Mucosa of rectum (tissue), 2 donors: ENCODE data around the gene EPHB1.
"Not testable (repeated sequence)": the region's sequence is repeated elsewhere in the genome, so short reads cannot be mapped to it uniquely, and the experiment has no call there.

Source experiments
- H3K27ac ChIP-seq, 2 donors: one replicate each; pipeline ENCODE4 v1.7.0; 2013; ENCODE audit warnings: inconsistent platforms in 2 of 2, low read depth in 2 of 2, low read length in 2 of 2
- H3K27me3 ChIP-seq, 2 donors: one replicate each; pipeline ENCODE4 v1.7.0; 2013; ENCODE audit warnings: low read length in 2 of 2; ENCODE audit not compliant: control insufficient read depth in 2 of 2, insufficient read depth in 2 of 2
- H3K36me3 ChIP-seq, 2 donors: one replicate each; pipeline ENCODE4 v1.7.0; 2013; ENCODE audit warnings: low read length in 2 of 2; ENCODE audit not compliant: control insufficient read depth in 2 of 2, insufficient read depth in 2 of 2
- H3K4me1 ChIP-seq, 2 donors: one replicate each; pipeline ENCODE4 v1.7.0; 2013; ENCODE audit warnings: low read length in 2 of 2, mild to moderate bottlenecking in 1 of 2; ENCODE audit not compliant: control insufficient read depth in 2 of 2, insufficient read depth in 2 of 2
- H3K4me3 ChIP-seq, 2 donors: one replicate each; pipeline ENCODE4 v1.7.0; 2013; ENCODE audit warnings: low read length in 2 of 2
- H3K9ac ChIP-seq, 2 donors: one replicate each; pipeline ENCODE4 v1.7.0; 2013; ENCODE audit warnings: low read length in 2 of 2, low read depth in 1 of 2, mild to moderate bottlenecking in 1 of 2
- H3K9me3 ChIP-seq, 2 donors: one replicate each; pipeline ENCODE4 v1.7.0; 2013; ENCODE audit warnings: low read length in 2 of 2; ENCODE audit not compliant: control insufficient read depth in 2 of 2
- donor health status: healthy.
- donor health status: Normal muscosa, but diverticular disease.

EPHB1 gene

GRCh38 chr3:135039536-135039935, 244.5 kb downstream of the EPHB1 start:
- H3K36me3 ChIP-seq, H3K9me3 ChIP-seq, H3K27me3 ChIP-seq, H3K4me1 ChIP-seq, H3K4me3 ChIP-seq, H3K27ac ChIP-seq, H3K9ac ChIP-seq: not testable (repeated sequence)

GRCh38 chr3:135040321-135041240, 245.5 kb downstream of the EPHB1 start:
- no peaks in the 10 kb centered on the region for H3K4me1 ChIP-seq
- no peaks in the 10 kb centered on the region for H3K27me3 ChIP-seq
- H3K9me3 ChIP-seq: no peaks in the 10 kb centered on the region
- H3K9ac ChIP-seq: no peak overlapping the region
- no peak overlapping the region for H3K27ac ChIP-seq
- H3K36me3 ChIP-seq: no peaks in the 10 kb centered on the region
- no peak overlapping the region for H3K4me3 ChIP-seq

- H3K9me3 ChIP-seq: no peaks in the 10 kb centered on the region
- no peaks in the 10 kb centered on the region for H3K27me3 ChIP-seq
- no peaks in the 10 kb centered on the region for H3K36me3 ChIP-seq
Measured at GRCh38 chr3:135041601-135042000, 246.5 kb downstream of the EPHB1 start.

GRCh38 chr3:135047061-135047460, 252.0 kb downstream of the EPHB1 start:
- Histone ChIP-seq H3K27me3 (no peaks in the 10 kb centered on the region), H3K9me3 (no peaks in the 10 kb centered on the region), H3K4me1 (no peaks in the 10 kb centered on the region), H3K36me3 (no peaks in the 10 kb centered on the region), H3K27ac (no peak overlapping the region), H3K9ac (no peak overlapping the region), H3K4me3 (no peak overlapping the region)

More at GRCh38 chr3:135041601-135042000, 246.5 kb downstream of the EPHB1 start:
- no peak overlapping the region for H3K27ac ChIP-seq
- H3K9ac ChIP-seq: no peak overlapping the region
- no peak overlapping the region for H3K4me3 ChIP-seq
- H3K4me1 ChIP-seq: no peaks in the 10 kb centered on the region

- no peak overlapping the region for H3K4me3 ChIP-seq
- no peaks in the 10 kb centered on the region for H3K36me3 ChIP-seq
- no peak overlapping the region for H3K9ac ChIP-seq
- H3K9me3 ChIP-seq: no peaks in the 10 kb centered on the region
- H3K4me1 ChIP-seq: no peaks in the 10 kb centered on the region
- no peak overlapping the region for H3K27ac ChIP-seq
- H3K27me3 ChIP-seq: no peaks in the 10 kb centered on the region
Measured at GRCh38 chr3:135050536-135050935, 255.5 kb downstream of the EPHB1 start.

GRCh38 chr3:135051409-135051973, 256.4 kb downstream of the EPHB1 start:
- Histone ChIP-seq H3K27ac (no peak overlapping the region), H3K9me3 (no peaks in the 10 kb centered on the region), H3K4me1 (no peaks in the 10 kb centered on the region), H3K9ac (no peak overlapping the region), H3K27me3 (no peaks in the 10 kb centered on the region), H3K4me3 (no peak overlapping the region), H3K36me3 (no peaks in the 10 kb centered on the region)

- H3K4me1 ChIP-seq: no peaks in the 10 kb centered on the region
- H3K27ac ChIP-seq: no peak overlapping the region
- H3K36me3 ChIP-seq: no peaks in the 10 kb centered on the region
- H3K9ac ChIP-seq: no peak overlapping the region
- H3K9me3 ChIP-seq: no peaks in the 10 kb centered on the region
- no peaks in the 10 kb centered on the region for H3K27me3 ChIP-seq
- no peak overlapping the region for H3K4me3 ChIP-seq
Measured at GRCh38 chr3:135055449-135055848, 260.4 kb downstream of the EPHB1 start.

GRCh38 chr3:135056084-135056730, 261.1 kb downstream of the EPHB1 start:
- H3K36me3 ChIP-seq: no peaks in the 10 kb centered on the region
- H3K4me1 ChIP-seq: no peaks in the 10 kb centered on the region
- no peaks in the 10 kb centered on the region for H3K27me3 ChIP-seq
- H3K9ac ChIP-seq: no peak overlapping the region
- no peaks in the 10 kb centered on the region for H3K9me3 ChIP-seq
- no peak overlapping the region for H3K27ac ChIP-seq
- no peak overlapping the region for H3K4me3 ChIP-seq

GRCh38 chr3:135056733-135057310, 261.8 kb downstream of the EPHB1 start:
- H3K4me3 ChIP-seq: no peak overlapping the region
- no peaks in the 10 kb centered on the region for H3K27me3 ChIP-seq
- no peak overlapping the region for H3K9ac ChIP-seq
- H3K27ac ChIP-seq: no peak overlapping the region
- no peaks in the 10 kb centered on the region for H3K4me1 ChIP-seq
- H3K9me3 ChIP-seq: no peaks in the 10 kb centered on the region
- H3K36me3 ChIP-seq: no peaks in the 10 kb centered on the region

- Histone ChIP-seq H3K4me1 (no peaks in the 10 kb centered on the region), H3K4me3 (no peak overlapping the region), H3K27ac (no peak overlapping the region), H3K9me3 (no peaks in the 10 kb centered on the region), H3K27me3 (no peaks in the 10 kb centered on the region), H3K36me3 (no peaks in the 10 kb centered on the region), H3K9ac (no peak overlapping the region)
Measured at GRCh38 chr3:135057996-135058395, 262.9 kb downstream of the EPHB1 start.
